ENCODE data around the gene MIER2.

The MIER2 gene

DNA sequence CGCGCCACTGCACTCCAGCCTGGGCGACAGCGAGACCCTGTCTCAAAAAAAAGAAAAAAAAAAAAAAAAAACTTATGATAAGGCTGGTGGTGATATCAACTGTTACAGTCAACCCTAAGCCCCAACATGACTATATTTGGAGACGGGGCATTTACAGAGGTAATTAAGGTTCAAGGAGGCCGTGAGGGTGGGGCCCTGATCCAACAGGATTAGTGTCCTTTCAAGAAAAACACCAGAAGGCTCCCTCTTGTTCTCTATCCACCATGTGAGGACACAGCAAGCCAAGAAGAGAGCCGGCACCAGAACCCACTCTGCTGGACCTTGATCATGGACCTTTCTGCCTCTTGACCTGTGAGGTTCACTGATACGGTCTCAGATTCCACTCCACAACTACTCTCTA, 14.1 kb downstream of the MIER2 start (continued):
- TF ChIP-seq PRDM1 (tag by site-specific recombination; IDR thresholded peaks at IDR 0.05) (no peak), ZNF777 (tag by site-specific recombination; IDR thresholded peaks at IDR 0.05; ENCODE audit: borderline replicate concordance) (no peak), ZBTB48 (tag by site-specific recombination; IDR thresholded peaks at IDR 0.05) (no peak)

DNA sequence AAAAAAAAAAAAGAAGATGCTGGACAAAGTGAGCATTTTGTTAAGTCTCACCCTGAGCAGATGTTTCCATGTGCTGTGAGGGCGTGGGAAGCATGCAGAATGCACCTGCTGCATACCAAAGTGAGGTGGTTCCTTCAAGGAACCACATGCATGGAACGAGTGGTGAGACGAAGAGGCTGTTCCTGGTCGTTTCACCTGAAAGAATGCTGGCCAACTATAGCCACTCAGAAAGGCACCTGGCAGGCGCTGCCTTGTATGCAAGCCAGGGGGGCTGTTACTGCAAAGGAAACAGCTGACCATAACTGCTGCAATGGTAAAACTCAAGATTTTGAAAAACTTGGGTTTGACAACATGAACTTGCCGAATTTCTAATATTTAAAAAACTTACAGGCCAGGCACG, 14.7 kb downstream of the MIER2 start:
- Histone ChIP-seq H3K36me3 (ENCODE audit: control insufficient read depth in 2 of 2, insufficient read depth in 1 of 2, low read length in 2 of 2) (peaks cover 23 to 78% of the 10 kb centered on the region in 2 experiments; a peak in 2 of 3 replicates), H3K27ac (ENCODE audit: extremely low read depth, low read depth, low read length) (no peak overlapping the region), H3K4me1 (ENCODE audit: control insufficient read depth, insufficient read depth, low read length) (no peaks in the 10 kb centered on the region), H3K4me3 (ENCODE audit: low read depth, low read length) (no peak overlapping the region), H3K9me3 (ENCODE audit: control insufficient read depth, insufficient read depth, low read depth, low read length) (no peaks in the 10 kb centered on the region)
- TF ChIP-seq BCL11A (tag by site-specific recombination; IDR thresholded peaks at IDR 0.05; ENCODE audit: low read depth) (no peak), OVOL3 (tag by site-specific recombination; IDR thresholded peaks at IDR 0.05) (no peak), ZNF10 (tag by site-specific recombination; IDR thresholded peaks at IDR 0.05) (no peak), ZNF169 (tag by site-specific recombination; IDR thresholded peaks at IDR 0.05) (no peak), ZNF223 (tag by site-specific recombination; IDR thresholded peaks at IDR 0.05) (no peak), ZNF701 (tag by site-specific recombination; IDR thresholded peaks at IDR 0.05) (no peak), ZNF561 (tag by site-specific recombination; IDR thresholded peaks at IDR 0.05; ENCODE audit: borderline replicate concordance) (no peak), ZNF560 (tag by site-specific recombination; IDR thresholded peaks at IDR 0.05; ENCODE audit: borderline replicate concordance) (no peak), GFI1B (tag by site-specific recombination; IDR thresholded peaks at IDR 0.05) (no peak), ZNF510 (tag by site-specific recombination; IDR thresholded peaks at IDR 0.05; ENCODE audit: insufficient replicate concordance) (no peak), ZNF707 (tag by site-specific recombination; IDR thresholded peaks at IDR 0.05) (no peak), BCL11B (tag by site-specific recombination; IDR thresholded peaks at IDR 0.05; ENCODE audit: low read depth) (no peak), ZNF146 (tag by site-specific recombination; IDR thresholded peaks at IDR 0.05) (no peak)
- TF ChIP-seq, protein P1, sequence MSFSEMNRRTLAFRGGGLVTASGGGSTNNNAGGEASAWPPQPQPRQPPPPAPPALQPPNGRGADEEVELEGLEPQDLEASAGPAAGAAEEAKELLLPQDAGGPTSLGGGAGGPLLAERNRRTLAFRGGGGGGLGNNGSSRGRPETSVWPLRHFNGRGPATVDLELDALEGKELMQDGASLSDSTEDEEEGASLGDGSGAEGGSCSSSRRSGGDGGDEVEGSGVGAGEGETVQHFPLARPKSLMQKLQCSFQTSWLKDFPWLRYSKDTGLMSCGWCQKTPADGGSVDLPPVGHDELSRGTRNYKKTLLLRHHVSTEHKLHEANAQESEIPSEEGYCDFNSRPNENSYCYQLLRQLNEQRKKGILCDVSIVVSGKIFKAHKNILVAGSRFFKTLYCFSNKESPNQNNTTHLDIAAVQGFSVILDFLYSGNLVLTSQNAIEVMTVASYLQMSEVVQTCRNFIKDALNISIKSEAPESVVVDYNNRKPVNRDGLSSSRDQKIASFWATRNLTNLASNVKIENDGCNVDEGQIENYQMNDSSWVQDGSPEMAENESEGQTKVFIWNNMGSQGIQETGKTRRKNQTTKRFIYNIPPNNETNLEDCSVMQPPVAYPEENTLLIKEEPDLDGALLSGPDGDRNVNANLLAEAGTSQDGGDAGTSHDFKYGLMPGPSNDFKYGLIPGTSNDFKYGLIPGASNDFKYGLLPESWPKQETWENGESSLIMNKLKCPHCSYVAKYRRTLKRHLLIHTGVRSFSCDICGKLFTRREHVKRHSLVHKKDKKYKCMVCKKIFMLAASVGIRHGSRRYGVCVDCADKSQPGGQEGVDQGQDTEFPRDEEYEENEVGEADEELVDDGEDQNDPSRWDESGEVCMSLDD (tag by site-specific recombination; IDR thresholded peaks at IDR 0.05), result no peak
- TF ChIP-seq, protein P2, sequence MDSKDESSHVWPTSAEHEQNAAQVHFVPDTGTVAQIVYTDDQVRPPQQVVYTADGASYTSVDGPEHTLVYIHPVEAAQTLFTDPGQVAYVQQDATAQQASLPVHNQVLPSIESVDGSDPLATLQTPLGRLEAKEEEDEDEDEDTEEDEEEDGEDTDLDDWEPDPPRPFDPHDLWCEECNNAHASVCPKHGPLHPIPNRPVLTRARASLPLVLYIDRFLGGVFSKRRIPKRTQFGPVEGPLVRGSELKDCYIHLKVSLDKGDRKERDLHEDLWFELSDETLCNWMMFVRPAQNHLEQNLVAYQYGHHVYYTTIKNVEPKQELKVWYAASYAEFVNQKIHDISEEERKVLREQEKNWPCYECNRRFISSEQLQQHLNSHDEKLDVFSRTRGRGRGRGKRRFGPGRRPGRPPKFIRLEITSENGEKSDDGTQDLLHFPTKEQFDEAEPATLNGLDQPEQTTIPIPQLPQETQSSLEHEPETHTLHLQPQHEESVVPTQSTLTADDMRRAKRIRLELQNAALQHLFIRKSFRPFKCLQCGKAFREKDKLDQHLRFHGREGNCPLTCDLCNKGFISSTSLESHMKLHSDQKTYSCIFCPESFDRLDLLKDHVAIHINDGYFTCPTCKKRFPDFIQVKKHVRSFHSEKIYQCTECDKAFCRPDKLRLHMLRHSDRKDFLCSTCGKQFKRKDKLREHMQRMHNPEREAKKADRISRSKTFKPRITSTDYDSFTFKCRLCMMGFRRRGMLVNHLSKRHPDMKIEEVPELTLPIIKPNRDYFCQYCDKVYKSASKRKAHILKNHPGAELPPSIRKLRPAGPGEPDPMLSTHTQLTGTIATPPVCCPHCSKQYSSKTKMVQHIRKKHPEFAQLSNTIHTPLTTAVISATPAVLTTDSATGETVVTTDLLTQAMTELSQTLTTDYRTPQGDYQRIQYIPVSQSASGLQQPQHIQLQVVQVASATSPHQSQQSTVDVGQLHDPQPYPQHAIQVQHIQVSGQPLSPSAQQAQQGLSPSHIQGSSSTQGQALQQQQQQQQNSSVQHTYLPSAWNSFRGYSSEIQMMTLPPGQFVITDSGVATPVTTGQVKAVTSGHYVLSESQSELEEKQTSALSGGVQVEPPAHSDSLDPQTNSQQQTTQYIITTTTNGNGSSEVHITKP (tag by site-specific recombination; IDR thresholded peaks at IDR 0.05), result no peak
- TF ChIP-seq, protein P3, sequence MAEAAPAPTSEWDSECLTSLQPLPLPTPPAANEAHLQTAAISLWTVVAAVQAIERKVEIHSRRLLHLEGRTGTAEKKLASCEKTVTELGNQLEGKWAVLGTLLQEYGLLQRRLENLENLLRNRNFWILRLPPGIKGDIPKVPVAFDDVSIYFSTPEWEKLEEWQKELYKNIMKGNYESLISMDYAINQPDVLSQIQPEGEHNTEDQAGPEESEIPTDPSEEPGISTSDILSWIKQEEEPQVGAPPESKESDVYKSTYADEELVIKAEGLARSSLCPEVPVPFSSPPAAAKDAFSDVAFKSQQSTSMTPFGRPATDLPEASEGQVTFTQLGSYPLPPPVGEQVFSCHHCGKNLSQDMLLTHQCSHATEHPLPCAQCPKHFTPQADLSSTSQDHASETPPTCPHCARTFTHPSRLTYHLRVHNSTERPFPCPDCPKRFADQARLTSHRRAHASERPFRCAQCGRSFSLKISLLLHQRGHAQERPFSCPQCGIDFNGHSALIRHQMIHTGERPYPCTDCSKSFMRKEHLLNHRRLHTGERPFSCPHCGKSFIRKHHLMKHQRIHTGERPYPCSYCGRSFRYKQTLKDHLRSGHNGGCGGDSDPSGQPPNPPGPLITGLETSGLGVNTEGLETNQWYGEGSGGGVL (tag by site-specific recombination; IDR thresholded peaks at IDR 0.05), result no peak
- TF ChIP-seq, protein P4, sequence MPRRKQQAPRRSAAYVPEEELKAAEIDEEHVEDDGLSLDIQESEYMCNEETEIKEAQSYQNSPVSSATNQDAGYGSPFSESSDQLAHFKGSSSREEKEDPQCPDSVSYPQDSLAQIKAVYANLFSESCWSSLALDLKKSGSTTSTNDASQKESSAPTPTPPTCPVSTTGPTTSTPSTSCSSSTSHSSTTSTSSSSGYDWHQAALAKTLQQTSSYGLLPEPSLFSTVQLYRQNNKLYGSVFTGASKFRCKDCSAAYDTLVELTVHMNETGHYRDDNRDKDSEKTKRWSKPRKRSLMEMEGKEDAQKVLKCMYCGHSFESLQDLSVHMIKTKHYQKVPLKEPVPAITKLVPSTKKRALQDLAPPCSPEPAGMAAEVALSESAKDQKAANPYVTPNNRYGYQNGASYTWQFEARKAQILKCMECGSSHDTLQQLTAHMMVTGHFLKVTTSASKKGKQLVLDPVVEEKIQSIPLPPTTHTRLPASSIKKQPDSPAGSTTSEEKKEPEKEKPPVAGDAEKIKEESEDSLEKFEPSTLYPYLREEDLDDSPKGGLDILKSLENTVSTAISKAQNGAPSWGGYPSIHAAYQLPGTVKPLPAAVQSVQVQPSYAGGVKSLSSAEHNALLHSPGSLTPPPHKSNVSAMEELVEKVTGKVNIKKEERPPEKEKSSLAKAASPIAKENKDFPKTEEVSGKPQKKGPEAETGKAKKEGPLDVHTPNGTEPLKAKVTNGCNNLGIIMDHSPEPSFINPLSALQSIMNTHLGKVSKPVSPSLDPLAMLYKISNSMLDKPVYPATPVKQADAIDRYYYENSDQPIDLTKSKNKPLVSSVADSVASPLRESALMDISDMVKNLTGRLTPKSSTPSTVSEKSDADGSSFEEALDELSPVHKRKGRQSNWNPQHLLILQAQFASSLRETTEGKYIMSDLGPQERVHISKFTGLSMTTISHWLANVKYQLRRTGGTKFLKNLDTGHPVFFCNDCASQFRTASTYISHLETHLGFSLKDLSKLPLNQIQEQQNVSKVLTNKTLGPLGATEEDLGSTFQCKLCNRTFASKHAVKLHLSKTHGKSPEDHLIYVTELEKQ (tag by site-specific recombination; IDR thresholded peaks at IDR 0.05; ENCODE audit: borderline replicate concordance), result no peak
- TF ChIP-seq, protein P5, sequence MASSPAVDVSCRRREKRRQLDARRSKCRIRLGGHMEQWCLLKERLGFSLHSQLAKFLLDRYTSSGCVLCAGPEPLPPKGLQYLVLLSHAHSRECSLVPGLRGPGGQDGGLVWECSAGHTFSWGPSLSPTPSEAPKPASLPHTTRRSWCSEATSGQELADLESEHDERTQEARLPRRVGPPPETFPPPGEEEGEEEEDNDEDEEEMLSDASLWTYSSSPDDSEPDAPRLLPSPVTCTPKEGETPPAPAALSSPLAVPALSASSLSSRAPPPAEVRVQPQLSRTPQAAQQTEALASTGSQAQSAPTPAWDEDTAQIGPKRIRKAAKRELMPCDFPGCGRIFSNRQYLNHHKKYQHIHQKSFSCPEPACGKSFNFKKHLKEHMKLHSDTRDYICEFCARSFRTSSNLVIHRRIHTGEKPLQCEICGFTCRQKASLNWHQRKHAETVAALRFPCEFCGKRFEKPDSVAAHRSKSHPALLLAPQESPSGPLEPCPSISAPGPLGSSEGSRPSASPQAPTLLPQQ (tag by site-specific recombination; IDR thresholded peaks at IDR 0.05), result no peak
- ChIA-PET POLR2A (no interaction called here), CTCF (no interaction called here)

Data from HEK293 (cell line).